Measurements from ENCODE around the gene WDR33.

Gene WDR33

DNA sequence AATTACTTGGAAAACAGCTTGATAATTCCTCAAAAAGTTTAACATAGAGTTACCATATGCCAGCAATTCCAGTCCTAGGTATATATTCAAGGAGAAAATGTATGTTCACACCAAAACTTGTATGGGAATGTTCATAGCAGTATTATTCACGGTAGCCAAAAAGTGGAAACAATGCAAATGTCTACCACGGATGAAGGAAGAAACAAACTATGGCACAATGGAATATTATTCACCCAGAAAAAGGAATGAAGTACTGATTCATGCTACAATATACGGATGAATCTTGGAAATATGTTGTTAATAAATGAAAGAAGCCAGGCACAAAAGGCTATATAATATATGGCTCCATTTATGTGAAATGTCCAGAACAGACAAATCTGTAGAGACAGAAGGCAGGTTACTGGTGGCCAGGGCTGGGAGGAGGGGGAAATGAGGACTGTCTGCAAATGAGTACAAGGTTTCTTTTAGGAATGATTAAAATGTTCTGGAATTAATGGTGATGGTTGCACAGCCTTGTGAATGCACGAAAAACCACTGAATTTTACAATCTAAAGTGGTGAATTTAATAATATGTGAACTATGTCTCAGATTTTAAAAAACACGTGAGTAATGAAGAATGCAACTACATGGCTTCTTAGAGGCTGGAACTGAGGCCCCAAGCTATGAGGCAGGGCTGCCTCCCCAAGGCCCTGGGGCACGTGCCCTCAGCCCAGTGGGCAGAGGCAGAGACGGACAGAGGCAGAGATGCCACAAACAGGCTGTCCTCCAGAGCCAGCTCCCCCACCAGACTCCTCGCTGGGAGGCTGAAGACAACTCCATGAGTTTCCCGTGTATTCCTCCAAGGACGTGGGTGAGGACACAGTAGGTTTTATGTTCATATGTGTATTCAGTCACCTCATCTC, 140.7 kb downstream of the WDR33 start:
- CTCF ChIA-PET, result interaction anchor here (1.0 kb wide), 1 partner anchor 31 kb away, joined by 5 read pairs; no protein-coding TSS in a partner anchor
- POLR2A ChIA-PET, result no interaction called here
- Histone ChIP-seq H3K4me3 (ENCODE audit: low read depth, low read length) (no peak overlapping the region), H3K27ac (ENCODE audit: extremely low read depth, low read depth, low read length) (no peak overlapping the region), H3K4me1 (ENCODE audit: control insufficient read depth, insufficient read depth, low read length) (no peaks in the 10 kb centered on the region), H3K36me3 (ENCODE audit: control insufficient read depth in 2 of 2, insufficient read depth in 1 of 2, low read length in 2 of 2) (no peaks in the 10 kb centered on the region), H3K9me3 (ENCODE audit: control insufficient read depth, insufficient read depth, low read depth, low read length) (no peaks in the 10 kb centered on the region)
- TF ChIP-seq ZNF146 (tag by site-specific recombination; IDR thresholded peaks at IDR 0.05) (peak; percentile 90), ZNF488 (tag by site-specific recombination; IDR thresholded peaks at IDR 0.05) (no peak), ZNF791 (tag by site-specific recombination; IDR thresholded peaks at IDR 0.05) (no peak)

- no peaks in the 10 kb centered on the region for H3K4me1 ChIP-seq (ENCODE audit: control insufficient read depth, insufficient read depth, low read length)
- ChIA-PET CTCF (interaction anchor here (1.0 kb wide), 1 partner anchor 29 kb away, joined by 5 read pairs; no protein-coding TSS in a partner anchor), POLR2A (no interaction called here)
- TF ChIP-seq ZNF223 (tag by site-specific recombination; IDR thresholded peaks at IDR 0.05), result no peak
- no peak for TF ChIP-seq GLIS1 (tag by site-specific recombination; IDR thresholded peaks at IDR 0.05)
- no peak for TF ChIP-seq KLF8 (tag by site-specific recombination; IDR thresholded peaks at IDR 0.05)
- TF ChIP-seq ZBTB21 (tag by site-specific recombination; IDR thresholded peaks at IDR 0.05), result no peak
- TF ChIP-seq ZNF16 (tag by site-specific recombination; IDR thresholded peaks at IDR 0.05; ENCODE audit: low read depth), result no peak
- TF ChIP-seq ZNF26 (tag by site-specific recombination; IDR thresholded peaks at IDR 0.05), result no peak
- TF ChIP-seq SCRT1 (tag by site-specific recombination; IDR thresholded peaks at IDR 0.05; ENCODE audit: borderline replicate concordance), result no peak
- no peak for TF ChIP-seq ZNF221 (tag by site-specific recombination; IDR thresholded peaks at IDR 0.05; ENCODE audit: borderline replicate concordance)
- TF ChIP-seq REPIN1 (tag by site-specific recombination; IDR thresholded peaks at IDR 0.05; ENCODE audit: low read depth), result no peak
- TF ChIP-seq, protein P1, sequence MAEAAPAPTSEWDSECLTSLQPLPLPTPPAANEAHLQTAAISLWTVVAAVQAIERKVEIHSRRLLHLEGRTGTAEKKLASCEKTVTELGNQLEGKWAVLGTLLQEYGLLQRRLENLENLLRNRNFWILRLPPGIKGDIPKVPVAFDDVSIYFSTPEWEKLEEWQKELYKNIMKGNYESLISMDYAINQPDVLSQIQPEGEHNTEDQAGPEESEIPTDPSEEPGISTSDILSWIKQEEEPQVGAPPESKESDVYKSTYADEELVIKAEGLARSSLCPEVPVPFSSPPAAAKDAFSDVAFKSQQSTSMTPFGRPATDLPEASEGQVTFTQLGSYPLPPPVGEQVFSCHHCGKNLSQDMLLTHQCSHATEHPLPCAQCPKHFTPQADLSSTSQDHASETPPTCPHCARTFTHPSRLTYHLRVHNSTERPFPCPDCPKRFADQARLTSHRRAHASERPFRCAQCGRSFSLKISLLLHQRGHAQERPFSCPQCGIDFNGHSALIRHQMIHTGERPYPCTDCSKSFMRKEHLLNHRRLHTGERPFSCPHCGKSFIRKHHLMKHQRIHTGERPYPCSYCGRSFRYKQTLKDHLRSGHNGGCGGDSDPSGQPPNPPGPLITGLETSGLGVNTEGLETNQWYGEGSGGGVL (tag by site-specific recombination; IDR thresholded peaks at IDR 0.05), result no peak
- no peak overlapping the region for H3K4me3 ChIP-seq (ENCODE audit: low read depth, low read length)
- H3K27ac ChIP-seq (ENCODE audit: extremely low read depth, low read depth, low read length), result no peak overlapping the region
- no peaks in the 10 kb centered on the region for H3K36me3 ChIP-seq (ENCODE audit: control insufficient read depth in 2 of 2, insufficient read depth in 1 of 2, low read length in 2 of 2)
- no peaks in the 10 kb centered on the region for H3K9me3 ChIP-seq (ENCODE audit: control insufficient read depth, insufficient read depth, low read depth, low read length)
Measured at GRCh38 chr2:127669056-127669455, 141.9 kb downstream of the WDR33 start.

GRCh38 chr2:127665267-127665893, 145.6 kb downstream of the WDR33 start:
- Histone ChIP-seq H3K36me3 (ENCODE audit: control insufficient read depth in 2 of 2, insufficient read depth in 1 of 2, low read length in 2 of 2) (no peaks in the 10 kb centered on the region), H3K4me3 (ENCODE audit: low read depth, low read length) (no peak overlapping the region), H3K27ac (ENCODE audit: extremely low read depth, low read depth, low read length) (no peak overlapping the region), H3K9me3 (ENCODE audit: control insufficient read depth, insufficient read depth, low read depth, low read length) (no peaks in the 10 kb centered on the region), H3K4me1 (ENCODE audit: control insufficient read depth, insufficient read depth, low read length) (no peaks in the 10 kb centered on the region)
- ChIA-PET CTCF (interaction anchor here (0.6 to 1.2 kb wide), 2 partner anchors 16 to 473 kb away, joined by 3 to 5 read pairs; no protein-coding TSS in a partner anchor), POLR2A (no interaction called here)
- TF ChIP-seq ZNF155 (tag by site-specific recombination; IDR thresholded peaks at IDR 0.05) (no peak), ZNF335 (tag by site-specific recombination; conservative IDR thresholded peaks at IDR 0.05) (no peak), BCL11A (tag by site-specific recombination; IDR thresholded peaks at IDR 0.05; ENCODE audit: low read depth) (no peak), ZNF404 (tag by site-specific recombination; IDR thresholded peaks at IDR 0.05) (no peak), ZNF596 (tag by site-specific recombination; IDR thresholded peaks at IDR 0.05) (no peak), ZNF311 (tag by site-specific recombination; IDR thresholded peaks at IDR 0.05; ENCODE audit: borderline replicate concordance) (no peak), TRIM28 (IDR thresholded peaks at IDR 0.05; ENCODE audit: borderline replicate concordance, low read length) (no peak)
- TF ChIP-seq, protein P2, sequence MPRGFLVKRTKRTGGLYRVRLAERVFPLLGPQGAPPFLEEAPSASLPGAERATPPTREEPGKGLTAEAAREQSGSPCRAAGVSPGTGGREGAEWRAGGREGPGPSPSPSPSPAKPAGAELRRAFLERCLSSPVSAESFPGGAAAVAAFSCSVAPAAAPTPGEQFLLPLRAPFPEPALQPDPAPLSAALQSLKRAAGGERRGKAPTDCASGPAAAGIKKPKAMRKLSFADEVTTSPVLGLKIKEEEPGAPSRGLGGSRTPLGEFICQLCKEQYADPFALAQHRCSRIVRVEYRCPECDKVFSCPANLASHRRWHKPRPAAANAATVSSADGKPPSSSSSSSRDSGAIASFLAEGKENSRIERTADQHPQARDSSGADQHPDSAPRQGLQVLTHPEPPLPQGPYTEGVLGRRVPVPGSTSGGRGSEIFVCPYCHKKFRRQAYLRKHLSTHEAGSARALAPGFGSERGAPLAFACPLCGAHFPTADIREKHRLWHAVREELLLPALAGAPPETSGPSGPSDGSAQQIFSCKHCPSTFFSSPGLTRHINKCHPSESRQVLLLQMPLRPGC (tag by site-specific recombination; IDR thresholded peaks at IDR 0.05), result no peak
- TF ChIP-seq, protein P3, sequence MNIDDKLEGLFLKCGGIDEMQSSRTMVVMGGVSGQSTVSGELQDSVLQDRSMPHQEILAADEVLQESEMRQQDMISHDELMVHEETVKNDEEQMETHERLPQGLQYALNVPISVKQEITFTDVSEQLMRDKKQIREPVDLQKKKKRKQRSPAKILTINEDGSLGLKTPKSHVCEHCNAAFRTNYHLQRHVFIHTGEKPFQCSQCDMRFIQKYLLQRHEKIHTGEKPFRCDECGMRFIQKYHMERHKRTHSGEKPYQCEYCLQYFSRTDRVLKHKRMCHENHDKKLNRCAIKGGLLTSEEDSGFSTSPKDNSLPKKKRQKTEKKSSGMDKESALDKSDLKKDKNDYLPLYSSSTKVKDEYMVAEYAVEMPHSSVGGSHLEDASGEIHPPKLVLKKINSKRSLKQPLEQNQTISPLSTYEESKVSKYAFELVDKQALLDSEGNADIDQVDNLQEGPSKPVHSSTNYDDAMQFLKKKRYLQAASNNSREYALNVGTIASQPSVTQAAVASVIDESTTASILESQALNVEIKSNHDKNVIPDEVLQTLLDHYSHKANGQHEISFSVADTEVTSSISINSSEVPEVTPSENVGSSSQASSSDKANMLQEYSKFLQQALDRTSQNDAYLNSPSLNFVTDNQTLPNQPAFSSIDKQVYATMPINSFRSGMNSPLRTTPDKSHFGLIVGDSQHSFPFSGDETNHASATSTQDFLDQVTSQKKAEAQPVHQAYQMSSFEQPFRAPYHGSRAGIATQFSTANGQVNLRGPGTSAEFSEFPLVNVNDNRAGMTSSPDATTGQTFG (tag by site-specific recombination; IDR thresholded peaks at IDR 0.05; ENCODE audit: borderline replicate concordance), result no peak

Data from HEK293 (cell line).